ENCODE data around the gene DUS1L. TPM values are rescaled to one million over a fixed set of nuclear protein-coding genes. Genes with fewer than 3 reads are reported as not detected.

DUS1L gene
- total and polyA plus RNA-seq, 2 experiments from 2014 or later = 71.9 to 160 TPM

- H3K27ac ChIP-seq = no peak overlapping the region
- no peak for DNase-seq (ENCODE audit: low spot score)
- H3K9me2 ChIP-seq (replicated peaks; ENCODE audit: insufficient read depth) = no peaks in the 10 kb centered on the region
- peaks cover 3% of the 10 kb centered on the region for H4K20me1 ChIP-seq (ENCODE audit: insufficient read depth, poor library complexity, severe bottlenecking)
- H2AFZ ChIP-seq = no peak overlapping the region
- TF ChIP-seq, protein P1, sequence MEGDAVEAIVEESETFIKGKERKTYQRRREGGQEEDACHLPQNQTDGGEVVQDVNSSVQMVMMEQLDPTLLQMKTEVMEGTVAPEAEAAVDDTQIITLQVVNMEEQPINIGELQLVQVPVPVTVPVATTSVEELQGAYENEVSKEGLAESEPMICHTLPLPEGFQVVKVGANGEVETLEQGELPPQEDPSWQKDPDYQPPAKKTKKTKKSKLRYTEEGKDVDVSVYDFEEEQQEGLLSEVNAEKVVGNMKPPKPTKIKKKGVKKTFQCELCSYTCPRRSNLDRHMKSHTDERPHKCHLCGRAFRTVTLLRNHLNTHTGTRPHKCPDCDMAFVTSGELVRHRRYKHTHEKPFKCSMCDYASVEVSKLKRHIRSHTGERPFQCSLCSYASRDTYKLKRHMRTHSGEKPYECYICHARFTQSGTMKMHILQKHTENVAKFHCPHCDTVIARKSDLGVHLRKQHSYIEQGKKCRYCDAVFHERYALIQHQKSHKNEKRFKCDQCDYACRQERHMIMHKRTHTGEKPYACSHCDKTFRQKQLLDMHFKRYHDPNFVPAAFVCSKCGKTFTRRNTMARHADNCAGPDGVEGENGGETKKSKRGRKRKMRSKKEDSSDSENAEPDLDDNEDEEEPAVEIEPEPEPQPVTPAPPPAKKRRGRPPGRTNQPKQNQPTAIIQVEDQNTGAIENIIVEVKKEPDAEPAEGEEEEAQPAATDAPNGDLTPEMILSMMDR (IDR thresholded peaks at IDR 0.05; ENCODE audit: poor library complexity) = no peak
- TF ChIP-seq EZH2phosphoT487 (IDR thresholded peaks at IDR 0.05; ENCODE audit: low read depth, severe bottlenecking, unreplicated experiment) (no peak), EZH2 (IDR thresholded peaks at IDR 0.05; ENCODE audit: borderline replicate concordance) (no peak)
- no peak overlapping the region for H3K4me3 ChIP-seq
- no peak overlapping the region for H3K4me2 ChIP-seq
- H3K9me3 ChIP-seq (ENCODE audit: low read depth) = no peaks in the 10 kb centered on the region
- no peaks in the 10 kb centered on the region for H3K36me3 ChIP-seq (replicated peaks; ENCODE audit: insufficient read depth, low read depth)
- H3K79me2 ChIP-seq = no peaks in the 10 kb centered on the region
- H3K27me3 ChIP-seq = no peaks in the 10 kb centered on the region
- 87% methylated on average over 26 of the region's 28 CpGs for WGBS (ENCODE audit: low lambda C conversion rate, missing lambda C conversion rate)
- no peaks in the 10 kb centered on the region for H3K4me1 ChIP-seq (ENCODE audit: insufficient read depth)
These were observed 12.2 kb upstream of the DUS1L start for GRCh38 chr17:82077617-82078358.

- Histone ChIP-seq H3K9me3 (ENCODE audit: low read depth) (no peaks in the 10 kb centered on the region), H3K4me1 (ENCODE audit: insufficient read depth) (no peaks in the 10 kb centered on the region), H3K79me2 (no peaks in the 10 kb centered on the region), H3K4me3 (no peak overlapping the region), H3K4me2 (no peak overlapping the region), H3K9me2 (replicated peaks; ENCODE audit: insufficient read depth) (no peaks in the 10 kb centered on the region), H4K20me1 (ENCODE audit: insufficient read depth, poor library complexity, severe bottlenecking) (peaks cover 3% of the 10 kb centered on the region), H3K27me3 (no peaks in the 10 kb centered on the region), H2AFZ (no peak overlapping the region), H3K36me3 (replicated peaks; ENCODE audit: insufficient read depth, low read depth) (no peaks in the 10 kb centered on the region), H3K27ac (no peak overlapping the region)
- 88% methylated on average over 10 of the region's 21 CpGs for WGBS (ENCODE audit: low lambda C conversion rate, missing lambda C conversion rate)
- no peak for DNase-seq (ENCODE audit: low spot score)
- TF ChIP-seq EZH2phosphoT487 (IDR thresholded peaks at IDR 0.05; ENCODE audit: low read depth, severe bottlenecking, unreplicated experiment) (no peak), EZH2 (IDR thresholded peaks at IDR 0.05; ENCODE audit: borderline replicate concordance) (no peak)
- TF ChIP-seq, protein P1 (IDR thresholded peaks at IDR 0.05; ENCODE audit: poor library complexity) = no peak
These were observed 11.4 kb upstream of the DUS1L start for GRCh38 chr17:82076785-82077591.

DNA sequence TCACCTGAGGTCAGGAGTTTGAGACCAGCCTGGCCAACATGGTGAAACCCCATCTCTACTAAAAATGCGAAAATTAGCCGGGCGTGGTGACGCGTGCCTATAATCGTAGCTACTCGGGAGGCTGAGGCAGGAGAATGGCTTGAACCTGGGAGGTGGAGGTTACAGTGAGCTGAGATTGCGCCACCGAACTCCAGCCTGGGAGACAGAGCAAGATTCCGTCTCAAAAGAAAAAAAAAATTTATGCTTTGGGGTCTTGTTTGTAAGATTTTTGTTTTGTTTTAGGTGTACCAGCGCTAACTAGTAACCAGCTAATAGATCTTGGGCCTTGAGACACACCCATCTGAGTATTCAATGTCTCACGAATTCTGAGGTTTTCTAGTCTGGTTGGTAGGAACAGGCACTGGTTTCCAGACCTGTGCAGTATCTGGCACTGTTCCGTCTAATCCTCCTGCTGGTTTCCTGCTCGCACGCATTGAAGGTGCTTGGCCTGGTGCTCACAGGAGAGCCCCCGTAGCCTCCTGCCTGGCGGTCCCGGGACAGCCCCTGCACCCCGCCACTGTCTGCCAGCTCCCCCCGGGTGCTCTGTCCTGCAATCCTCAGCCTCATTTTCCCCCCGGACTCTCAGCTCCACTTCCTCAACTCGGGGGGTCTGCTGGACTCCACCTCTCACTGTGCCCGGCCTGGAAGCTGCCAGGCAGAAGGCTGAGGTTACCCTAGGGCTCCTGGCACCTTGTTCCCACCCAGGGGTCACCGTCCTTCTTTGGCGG lies 10.6 kb upstream of the DUS1L start:
- Histone ChIP-seq H3K4me3 (no peak overlapping the region), H3K27ac (no peak overlapping the region), H3K79me2 (no peaks in the 10 kb centered on the region), H3K27me3 (no peaks in the 10 kb centered on the region), H3K4me2 (no peak overlapping the region), H3K9me3 (ENCODE audit: low read depth) (no peaks in the 10 kb centered on the region), H4K20me1 (ENCODE audit: insufficient read depth, poor library complexity, severe bottlenecking) (peaks cover 3% of the 10 kb centered on the region), H2AFZ (no peak overlapping the region), H3K9me2 (replicated peaks; ENCODE audit: insufficient read depth) (no peaks in the 10 kb centered on the region), H3K4me1 (ENCODE audit: insufficient read depth) (no peaks in the 10 kb centered on the region), H3K36me3 (replicated peaks; ENCODE audit: insufficient read depth, low read depth) (no peaks in the 10 kb centered on the region)
- no peak for DNase-seq (ENCODE audit: low spot score)
- TF ChIP-seq EZH2 (IDR thresholded peaks at IDR 0.05; ENCODE audit: borderline replicate concordance) = no peak
- TF ChIP-seq, protein P1 (IDR thresholded peaks at IDR 0.05; ENCODE audit: poor library complexity) = no peak
- no peak for TF ChIP-seq EZH2phosphoT487 (IDR thresholded peaks at IDR 0.05; ENCODE audit: low read depth, severe bottlenecking, unreplicated experiment)
- 87% methylated on average over 25 of the region's 25 CpGs for WGBS (ENCODE audit: low lambda C conversion rate, missing lambda C conversion rate)
